SK-N-MC (cell line): ENCODE measurements around the gene DHX8.

Source experiments
- DNase-seq: peaks from one replicate; pipeline ENCODE4 v3.0.0-alpha.2; 2011; ENCODE audit warnings: low read depth, low spot score
- H3K27ac ChIP-seq: fragments of 200-600 bp; sonication (generic); 2 replicates; pipeline ENCODE4 v1.5.1; 2016; ENCODE audit warnings: mixed run types
- H3K36me3 ChIP-seq: fragments of 200-600 bp; sonication (generic); 2 replicates; pipeline ENCODE4 v1.6.1; 2017; ENCODE audit warnings: antibody characterized with exemption, low read length, mixed read lengths; ENCODE audit not compliant: insufficient read depth
- H3K4me3 ChIP-seq: fragments of 200-600 bp; sonication (generic); 2 replicates; pipeline ENCODE4 v1.5.1; 2016
- H3K9ac ChIP-seq: fragments of 200-600 bp; sonication (generic); 2 replicates; pipeline ENCODE4 v1.8.0; 2017; ENCODE audit warnings: mixed run types, mixed read lengths; ENCODE audit not compliant: insufficient read length
- H3K9me3 ChIP-seq: fragments of 200-600 bp; sonication (generic); 2 replicates; pipeline ENCODE4 v1.6.1; 2017; ENCODE audit warnings: low read depth, mild to moderate bottlenecking, antibody characterized with exemption, low read length, moderate library complexity, mixed read lengths
- EZH2 ChIP-seq: fragments of 200-600 bp; sonication (generic); IDR thresholded peaks from one replicate; pipeline ENCODE4 v1.6.1; 2017; ENCODE audit warnings: antibody characterized with exemption
- FOXP2 ChIP-seq: optimal IDR thresholded peaks from 2 replicates; pipeline ENCODE3; 2011; ENCODE audit warnings: mild to moderate bottlenecking, moderate library complexity; ENCODE audit not compliant: insufficient read depth; ENCODE audit errors: extremely low read length, control extremely low read depth
- POLR2AphosphoS5 ChIP-seq: IDR thresholded peaks from 2 replicates; pipeline ENCODE4 v1.6.1; 2012; ENCODE audit warnings: mild to moderate bottlenecking, low read depth, low read length, borderline replicate concordance

Gene DHX8

DNA sequence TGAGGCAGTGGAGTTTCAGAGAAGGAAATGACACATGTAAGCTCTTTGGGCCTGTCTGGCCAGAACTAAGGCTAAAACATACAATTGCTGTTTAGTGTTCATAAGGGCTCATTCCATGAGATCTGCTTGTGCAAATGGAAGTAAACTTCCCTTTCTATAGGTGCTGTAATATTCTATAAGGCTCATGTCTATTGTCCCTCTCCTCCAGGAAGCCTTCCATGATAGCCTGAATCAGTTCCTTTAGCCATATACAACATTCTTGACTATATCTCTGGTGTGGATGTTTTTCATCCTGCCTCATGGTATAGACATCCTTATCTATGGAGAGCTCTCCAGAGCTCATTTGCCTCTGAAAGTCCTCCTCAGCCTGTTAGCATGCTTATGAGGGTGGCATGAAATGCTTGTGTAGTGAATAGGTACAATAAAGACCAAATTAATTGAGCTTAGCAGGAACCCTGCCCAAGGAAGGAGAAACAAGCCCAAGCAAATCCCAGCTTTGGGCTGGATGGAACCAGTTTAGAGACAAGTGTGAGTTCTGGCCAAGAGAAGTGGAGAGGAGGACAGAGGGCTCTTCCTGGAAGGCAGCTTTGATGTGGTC, 64.0 kb downstream of the DHX8 start:
- Histone ChIP-seq H3K36me3 (no peaks in the 10 kb centered on the region), H3K4me3 (no peak overlapping the region), H3K9me3 (no peaks in the 10 kb centered on the region), H3K27ac (no peak overlapping the region), H3K9ac (no peak overlapping the region)
- no peak for TF ChIP-seq FOXP2
- TF ChIP-seq POLR2AphosphoS5, result no peak
- no peak for TF ChIP-seq EZH2
- no peak for DNase-seq

DNA sequence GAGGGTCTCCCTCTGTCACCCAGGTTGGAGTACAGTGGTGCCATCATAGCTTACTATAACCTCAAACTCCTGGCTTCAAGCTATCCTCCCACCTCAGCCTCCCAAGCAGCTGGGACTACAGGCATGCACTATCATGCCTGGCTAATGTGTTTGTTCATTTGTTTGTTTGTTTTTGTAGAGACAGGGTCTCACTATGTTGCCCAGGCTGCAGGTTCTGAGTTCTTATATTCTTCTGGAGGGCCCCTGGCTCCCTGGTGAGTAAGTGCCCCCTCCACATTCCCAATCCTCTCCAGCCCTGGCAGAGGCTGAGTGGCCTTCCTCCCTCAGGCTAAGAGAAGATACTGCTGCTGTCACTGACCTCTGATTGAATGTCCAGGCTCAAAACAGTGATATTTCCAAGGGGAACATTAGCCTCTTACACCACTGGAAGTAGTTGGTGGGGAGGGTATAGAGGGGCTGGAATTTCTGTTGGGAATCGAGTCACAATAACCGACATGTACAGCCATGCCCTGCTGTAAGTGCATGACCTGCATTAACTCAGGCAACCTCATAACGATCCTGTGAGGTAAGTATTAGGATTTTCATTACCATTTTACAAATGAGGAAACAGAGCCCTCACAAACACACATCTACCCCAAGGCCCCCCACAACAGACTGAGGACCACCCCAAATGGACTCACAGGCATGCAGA, 65.1 kb downstream of the DHX8 start:
- H3K9ac ChIP-seq, result no peak overlapping the region
- no peaks in the 10 kb centered on the region for H3K36me3 ChIP-seq
- no peak overlapping the region for H3K4me3 ChIP-seq
- no peaks in the 10 kb centered on the region for H3K9me3 ChIP-seq
- DNase-seq, result no peak
- no peak overlapping the region for H3K27ac ChIP-seq
- TF ChIP-seq EZH2 (no peak), FOXP2 (no peak), POLR2AphosphoS5 (no peak)

DNA sequence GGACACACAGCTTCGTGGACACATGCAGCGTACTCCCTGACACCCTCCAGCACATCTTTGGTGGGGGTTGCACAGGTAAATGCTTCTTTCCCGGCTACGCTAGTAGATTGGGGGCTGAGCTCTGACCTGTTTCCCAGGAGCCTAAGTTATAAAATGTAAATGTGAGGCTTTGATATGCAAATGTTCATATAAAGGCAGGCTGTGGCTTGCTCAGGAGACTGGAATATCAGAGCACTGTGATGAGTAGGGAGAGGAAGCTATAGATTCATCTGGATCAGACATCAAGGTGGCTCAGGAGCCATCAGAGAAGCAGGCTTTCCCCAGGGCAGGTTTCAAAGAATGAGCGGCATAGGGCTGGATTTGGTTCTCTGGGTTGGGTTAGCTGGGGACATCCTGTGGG, 65.7 kb downstream of the DHX8 start:
- TF ChIP-seq EZH2, result no peak
- TF ChIP-seq FOXP2, result no peak
- no peak for TF ChIP-seq POLR2AphosphoS5
- no peak overlapping the region for H3K27ac ChIP-seq
- H3K9ac ChIP-seq, result no peak overlapping the region
- no peaks in the 10 kb centered on the region for H3K36me3 ChIP-seq
- no peak overlapping the region for H3K4me3 ChIP-seq
- H3K9me3 ChIP-seq, result no peaks in the 10 kb centered on the region
- no peak for DNase-seq

DNA sequence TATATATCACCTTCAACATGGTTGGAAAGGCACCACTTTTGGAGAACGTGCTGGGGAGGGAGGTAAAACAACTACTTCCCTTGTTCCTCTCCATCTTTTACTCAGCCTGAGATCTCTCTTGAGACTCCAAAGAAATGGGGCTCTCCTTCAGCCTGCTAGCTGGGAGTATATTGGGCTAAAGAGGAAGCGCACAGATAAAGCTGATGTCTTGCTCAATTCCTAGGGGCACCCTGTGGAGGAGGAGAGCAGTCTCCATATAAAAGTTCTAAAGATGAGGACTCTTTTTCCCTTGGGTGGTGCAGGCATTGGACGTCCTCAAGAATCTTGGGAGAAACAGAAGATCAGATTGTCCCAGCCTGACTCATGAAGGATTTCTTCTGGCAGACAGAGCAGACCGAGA, 67.0 kb downstream of the DHX8 start:
- no peaks in the 10 kb centered on the region for H3K9me3 ChIP-seq
- H3K9ac ChIP-seq, result no peak overlapping the region
- no peak overlapping the region for H3K27ac ChIP-seq
- H3K4me3 ChIP-seq, result no peak overlapping the region
- no peak for TF ChIP-seq FOXP2
- no peak for TF ChIP-seq POLR2AphosphoS5
- TF ChIP-seq EZH2, result no peak
- no peaks in the 10 kb centered on the region for H3K36me3 ChIP-seq
- DNase-seq, result no peak

DNA sequence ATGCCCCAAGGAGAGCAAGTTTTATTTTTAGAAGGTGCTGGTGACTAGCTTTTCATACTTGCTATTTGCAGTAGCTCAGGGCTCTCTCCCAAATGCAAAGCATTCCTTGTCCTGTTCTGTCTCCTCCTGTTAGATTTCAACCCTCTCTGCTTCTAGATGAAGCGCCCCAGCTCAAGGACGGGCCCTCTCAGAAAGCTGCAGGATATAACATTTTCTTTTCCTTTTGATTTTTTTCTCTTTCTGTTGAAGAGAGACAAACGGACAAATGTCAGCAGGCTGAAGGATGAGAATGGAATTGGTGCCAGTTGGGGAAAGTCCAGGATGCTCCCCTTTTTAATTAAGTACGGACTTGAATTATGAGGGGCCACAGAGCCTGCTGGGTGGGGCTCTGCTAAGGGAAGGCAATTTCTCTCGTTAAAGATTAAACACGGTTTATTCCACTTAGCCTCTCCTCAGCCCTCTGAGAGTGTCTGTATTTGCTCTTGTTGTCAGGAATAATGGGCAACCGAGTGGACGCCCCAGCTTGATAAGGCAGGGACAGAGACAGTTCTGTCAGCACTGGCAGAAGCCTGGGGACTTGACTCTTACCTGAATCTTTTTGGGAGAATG, 68.6 kb downstream of the DHX8 start:
- Histone ChIP-seq H3K9ac (no peak overlapping the region), H3K36me3 (no peaks in the 10 kb centered on the region), H3K27ac (no peak overlapping the region), H3K4me3 (no peak overlapping the region), H3K9me3 (no peaks in the 10 kb centered on the region)
- DNase-seq, result no peak
- TF ChIP-seq EZH2 (no peak), FOXP2 (no peak), POLR2AphosphoS5 (no peak)

GRCh38 chr17:43553573-43553972, 69.8 kb downstream of the DHX8 start:
- no peak for DNase-seq
- H3K27ac ChIP-seq, result no peak overlapping the region
- no peak overlapping the region for H3K9ac ChIP-seq
- no peaks in the 10 kb centered on the region for H3K9me3 ChIP-seq
- no peaks in the 10 kb centered on the region for H3K36me3 ChIP-seq
- no peak for TF ChIP-seq FOXP2
- no peak for TF ChIP-seq POLR2AphosphoS5
- no peak for TF ChIP-seq EZH2
- no peak overlapping the region for H3K4me3 ChIP-seq

DNA sequence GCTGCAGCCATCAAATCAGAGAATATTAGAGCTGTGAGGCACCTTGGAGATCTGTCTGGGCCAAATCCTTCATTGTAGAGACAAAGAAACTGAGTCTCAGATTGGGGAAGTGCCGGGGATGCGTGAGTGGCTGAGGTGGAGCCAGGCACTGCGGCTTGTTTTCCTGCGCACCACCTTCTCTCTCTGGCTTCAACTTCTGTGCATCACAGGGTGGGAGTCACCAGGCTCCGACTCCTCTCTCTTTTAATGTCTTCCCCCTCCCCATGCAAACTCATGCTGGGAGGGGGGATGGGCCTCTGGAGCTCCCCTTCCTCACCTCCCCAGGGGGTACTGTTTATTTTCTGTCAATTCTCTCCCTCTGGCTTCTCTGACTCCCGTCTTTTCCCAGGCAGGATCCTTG, 71.1 kb downstream of the DHX8 start:
- Histone ChIP-seq H3K9ac (no peak overlapping the region), H3K9me3 (no peaks in the 10 kb centered on the region), H3K27ac (no peak overlapping the region), H3K4me3 (no peak overlapping the region), H3K36me3 (no peaks in the 10 kb centered on the region)
- TF ChIP-seq POLR2AphosphoS5 (no peak), FOXP2 (no peak), EZH2 (no peak)
- no peak for DNase-seq

GRCh38 chr17:43556292-43556691, 72.5 kb downstream of the DHX8 start:
- DNase-seq, result no peak

More at GRCh38 chr17:43556292-43556691, 72.5 kb downstream of the DHX8 start:
- Histone ChIP-seq H3K9ac (no peak overlapping the region), H3K27ac (no peak overlapping the region), H3K4me3 (no peak overlapping the region), H3K36me3 (no peaks in the 10 kb centered on the region), H3K9me3 (no peaks in the 10 kb centered on the region)
- TF ChIP-seq POLR2AphosphoS5, result no peak
- TF ChIP-seq EZH2, result no peak
